ENCODE results near the gene RPLP1.
A peak's percentile ranks its signal among the peaks of the same experiment; 100 is the strongest.

RPLP1 gene

GRCh38 chr15:69452692-69453521, at the start of gene RPLP1:
RPLP1 (plus strand) TSS chr15:69452818; CDS start chr15:69452949, 131 bp downstream.
- no peaks in the 10 kb centered on the region for H3K9me3 ChIP-seq (ENCODE audit: insufficient read depth, low read length)
- TF ChIP-seq CTCF (IDR thresholded peaks at IDR 0.05; ENCODE audit: low read depth, low read length) = no peak
- no peak for TF ChIP-seq EZH2phosphoT487 (IDR thresholded peaks at IDR 0.05; ENCODE audit: low read depth)
- peaks cover 48% of the 10 kb centered on the region for H4K20me1 ChIP-seq (ENCODE audit: insufficient read depth, low read length)
- H3K4me1 ChIP-seq (ENCODE audit: low read length) = peaks cover 28% of the 10 kb centered on the region
- H3K27me3 ChIP-seq (ENCODE audit: low read depth, low read length) = no peaks in the 10 kb centered on the region
- peak within 1 kb of the TSS; percentile 94 for H3K4me3 ChIP-seq (ENCODE audit: low read length)
- H2AFZ ChIP-seq (ENCODE audit: low read depth, low read length) = peak within 1 kb of the TSS; percentile 91
- H3K9ac ChIP-seq (ENCODE audit: low read length) = peak within 1 kb of the TSS; percentile 96
- H3K79me2 ChIP-seq (ENCODE audit: low read length) = peaks cover 51% of the 10 kb centered on the region
- peaks cover 55% of the 10 kb centered on the region for H3K36me3 ChIP-seq (replicated peaks; ENCODE audit: low read depth, low read length)
- H3K27ac ChIP-seq (ENCODE audit: low read length) = peak within 1 kb of the TSS; percentile 90
- H3K4me2 ChIP-seq (ENCODE audit: low read length) = peak within 1 kb of the TSS; percentile 88

DNA sequence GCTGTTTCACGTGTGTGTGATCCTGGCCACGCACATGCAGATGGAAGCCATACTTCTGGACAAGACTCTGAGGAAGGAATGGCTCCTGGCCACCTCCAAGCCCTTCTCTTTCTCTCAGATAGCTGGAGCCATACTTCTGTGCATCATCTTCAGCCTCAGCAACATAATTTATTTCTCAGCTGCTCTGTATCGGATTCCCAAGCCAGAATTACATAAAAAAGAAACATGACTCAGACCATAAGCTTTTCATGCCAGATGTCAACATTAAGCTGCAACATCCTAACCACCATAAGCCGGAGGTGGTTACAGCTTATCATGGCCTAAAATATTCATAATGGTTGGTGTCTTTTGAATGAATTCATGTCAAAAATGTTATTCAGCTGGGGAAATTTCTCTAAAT, 49.0 kb upstream of the RPLP1 start:
- Histone ChIP-seq H3K36me3 (replicated peaks; ENCODE audit: low read depth, low read length) (no peaks in the 10 kb centered on the region), H3K4me3 (ENCODE audit: low read length) (no peak overlapping the region), H3K9me3 (ENCODE audit: insufficient read depth, low read length) (no peaks in the 10 kb centered on the region), H3K79me2 (ENCODE audit: low read length) (no peaks in the 10 kb centered on the region), H3K4me2 (ENCODE audit: low read length) (no peak overlapping the region), H3K4me1 (ENCODE audit: low read length) (no peaks in the 10 kb centered on the region), H2AFZ (ENCODE audit: low read depth, low read length) (no peak overlapping the region), H3K9ac (ENCODE audit: low read length) (no peak overlapping the region), H4K20me1 (ENCODE audit: insufficient read depth, low read length) (no peaks in the 10 kb centered on the region), H3K27me3 (ENCODE audit: low read depth, low read length) (no peaks in the 10 kb centered on the region), H3K27ac (ENCODE audit: low read length) (no peak overlapping the region)
- TF ChIP-seq EZH2phosphoT487 (IDR thresholded peaks at IDR 0.05; ENCODE audit: low read depth) (no peak), CTCF (IDR thresholded peaks at IDR 0.05; ENCODE audit: low read depth, low read length) (no peak)

- Histone ChIP-seq H3K4me2 (ENCODE audit: low read length) (no peak overlapping the region), H3K27me3 (ENCODE audit: low read depth, low read length) (no peaks in the 10 kb centered on the region), H3K79me2 (ENCODE audit: low read length) (no peaks in the 10 kb centered on the region), H4K20me1 (ENCODE audit: insufficient read depth, low read length) (no peaks in the 10 kb centered on the region), H3K4me3 (ENCODE audit: low read length) (no peak overlapping the region), H3K9me3 (ENCODE audit: insufficient read depth, low read length) (no peaks in the 10 kb centered on the region), H3K36me3 (replicated peaks; ENCODE audit: low read depth, low read length) (no peaks in the 10 kb centered on the region), H3K4me1 (ENCODE audit: low read length) (peaks cover 2% of the 10 kb centered on the region), H3K9ac (ENCODE audit: low read length) (no peak overlapping the region), H3K27ac (ENCODE audit: low read length) (no peak overlapping the region), H2AFZ (ENCODE audit: low read depth, low read length) (no peak overlapping the region)
- no peak for TF ChIP-seq CTCF (IDR thresholded peaks at IDR 0.05; ENCODE audit: low read depth, low read length)
- no peak for TF ChIP-seq EZH2phosphoT487 (IDR thresholded peaks at IDR 0.05; ENCODE audit: low read depth)
Observed at GRCh38 chr15:69405110-69405509, 47.5 kb upstream of the RPLP1 start.

GRCh38 chr15:69407719-69408400, 44.8 kb upstream of the RPLP1 start:
- Histone ChIP-seq H3K4me1 (ENCODE audit: low read length) (peaks cover 10% of the 10 kb centered on the region), H2AFZ (ENCODE audit: low read depth, low read length) (no peak overlapping the region), H4K20me1 (ENCODE audit: insufficient read depth, low read length) (no peaks in the 10 kb centered on the region), H3K79me2 (ENCODE audit: low read length) (no peaks in the 10 kb centered on the region), H3K4me2 (ENCODE audit: low read length) (no peak overlapping the region), H3K4me3 (ENCODE audit: low read length) (no peak overlapping the region), H3K9me3 (ENCODE audit: insufficient read depth, low read length) (no peaks in the 10 kb centered on the region), H3K9ac (ENCODE audit: low read length) (no peak overlapping the region), H3K36me3 (replicated peaks; ENCODE audit: low read depth, low read length) (no peaks in the 10 kb centered on the region), H3K27me3 (ENCODE audit: low read depth, low read length) (no peaks in the 10 kb centered on the region), H3K27ac (ENCODE audit: low read length) (no peak overlapping the region)
- no peak for TF ChIP-seq CTCF (IDR thresholded peaks at IDR 0.05; ENCODE audit: low read depth, low read length)
- no peak for TF ChIP-seq EZH2phosphoT487 (IDR thresholded peaks at IDR 0.05; ENCODE audit: low read depth)
